Naive B cell (primary cell): ENCODE measurements around the gene AGPAT2. TPM values are rescaled to one million over a fixed set of nuclear protein-coding genes. Genes with fewer than 3 reads are reported as not detected.
"Not testable (repeated sequence)": the region's sequence is repeated elsewhere in the genome, so short reads cannot be mapped to it uniquely, and the experiment has no call there.

Experiments used
- ATAC-seq, 2 donors: fragments of 150-1000 bp; cut with Tn5 transposase; 2 replicates each; pipeline ENCODE4 v1.10.0; 2021; ENCODE audit warnings: low read depth in 2 of 2, mild to moderate bottlenecking in 2 of 2, moderate library complexity in 2 of 2
- DNase-seq: peaks from one replicate; pipeline ENCODE4 v3.0.0; 2022
- H3K27ac Mint-ChIP-seq, 6 donors: one replicate each; pipeline ENCODE4 v1.8.0; 2020 to 2022; ENCODE audit warnings: mild to moderate bottlenecking in 6 of 6, mixed read lengths in 6 of 6, moderate library complexity in 5 of 6, inconsistent platforms in 2 of 6
- H3K27me3 Mint-ChIP-seq, 3 donors: one replicate each; pipeline ENCODE4 v1.8.0; 2021 to 2022; ENCODE audit warnings: mixed read lengths in 3 of 3, mild to moderate bottlenecking in 1 of 3
- H3K36me3 Mint-ChIP-seq, 2 donors: one replicate each; pipeline ENCODE4 v1.8.0; 2020 to 2022; ENCODE audit warnings: mixed read lengths in 2 of 2, inconsistent platforms in 1 of 2, mild to moderate bottlenecking in 1 of 2
- H3K4me1 Mint-ChIP-seq, 3 donors: one replicate each; pipeline ENCODE4 v1.8.0; 2020 to 2022; ENCODE audit warnings: mixed read lengths in 3 of 3, inconsistent platforms in 1 of 3, mild to moderate bottlenecking in 1 of 3, moderate library complexity in 1 of 3
- H3K4me3 Mint-ChIP-seq, 8 donors: one replicate each; pipeline ENCODE4 v1.8.0; 2020 to 2022; ENCODE audit warnings: mild to moderate bottlenecking in 8 of 8, mixed read lengths in 8 of 8, moderate library complexity in 8 of 8, inconsistent platforms in 2 of 8
- H3K9me3 Mint-ChIP-seq, 7 donors: one replicate each; pipeline ENCODE4 v1.8.0; 2020 to 2022; ENCODE audit warnings: mixed read lengths in 7 of 7, mild to moderate bottlenecking in 5 of 7, inconsistent platforms in 2 of 7, moderate library complexity in 1 of 7
- polyA plus RNA-seq, 6 donors: library from polyadenylated mRNA; unstranded; fragments of 300-500 nt; fragmentation: Illumina TruSeq; gene quantifications; one replicate each; pipeline ENCODE4 v1.2.3, GENCODE V29; 2021; ENCODE audit warnings: low read depth in 6 of 6

Gene AGPAT2
- polyA plus RNA-seq, 6 donors from 2014 or later, result 36.1 to 59.9 (median 48.0) TPM

GRCh38 chr9:136717399-136717798, 30.1 kb upstream of the AGPAT2 start:
- no peaks in the 10 kb centered on the region for H3K36me3 Mint-ChIP-seq
- no peak for ATAC-seq

GRCh38 chr9:136714893-136715274, 27.6 kb upstream of the AGPAT2 start:
- ATAC-seq (no peak), DNase-seq (no peak)
- Mint-ChIP-seq H3K27ac (peak overlapping the region in 2 of 6 donors; percentile 56 to 79), H3K4me3 (peak overlapping the region in 5 of 8 donors; percentile 69 to 89 (median 82)), H3K27me3 (peaks cover 0 to 15% (median 0%) of the 10 kb centered on the region in 3 donors), H3K36me3 (no peaks in the 10 kb centered on the region), H3K9me3 (no peaks in the 10 kb centered on the region), H3K4me1 (peaks cover 31 to 51% (median 44%) of the 10 kb centered on the region in 3 donors)

More at GRCh38 chr9:136717399-136717798, 30.1 kb upstream of the AGPAT2 start:
- no peak for DNase-seq
- Mint-ChIP-seq H3K27me3 (no peaks in the 10 kb centered on the region), H3K9me3 (no peaks in the 10 kb centered on the region), H3K4me3 (peak overlapping the region in 2 of 8 donors; percentile 9 to 23), H3K27ac (peak overlapping the region in 1 of 6 donors; percentile 78), H3K4me1 (peaks cover 31 to 60% (median 36%) of the 10 kb centered on the region in 3 donors)

GRCh38 chr9:136714096-136714892, 27.0 kb upstream of the AGPAT2 start:
- Mint-ChIP-seq H3K27me3 (peaks cover 0 to 15% (median 0%) of the 10 kb centered on the region in 3 donors), H3K4me1 (peaks cover 31 to 49% (median 43%) of the 10 kb centered on the region in 3 donors), H3K36me3 (no peaks in the 10 kb centered on the region), H3K27ac (peak overlapping the region in 3 of 6 donors; percentile 75 to 84 (median 79)), H3K9me3 (no peaks in the 10 kb centered on the region), H3K4me3 (peak overlapping the region in 7 of 8 donors; percentile 69 to 89 (median 85))
- ATAC-seq (peak in 1 of 2 donors; percentile 21), DNase-seq (no peak)

- Mint-ChIP-seq H3K4me3 (peak overlapping the region; percentile 41 to 89 (median 83)), H3K27ac (peak overlapping the region in 3 of 6 donors; percentile 63 to 79 (median 72))
Observed at GRCh38 chr9:136713550-136713949, 26.3 kb upstream of the AGPAT2 start.

GRCh38 chr9:136712690-136713544, 25.7 kb upstream of the AGPAT2 start:
- Mint-ChIP-seq H3K36me3 (no peaks in the 10 kb centered on the region), H3K9me3 (no peaks in the 10 kb centered on the region), H3K27me3 (peaks cover 0 to 20% (median 0%) of the 10 kb centered on the region in 3 donors), H3K4me1 (peaks cover 25 to 37% (median 32%) of the 10 kb centered on the region in 3 donors), H3K4me3 (peak overlapping the region; percentile 41 to 89 (median 83)), H3K27ac (peak overlapping the region in 2 of 6 donors; percentile 63 to 79)
- no peak for DNase-seq
- no peak for ATAC-seq

More at GRCh38 chr9:136713550-136713949, 26.3 kb upstream of the AGPAT2 start:
- H3K4me1 Mint-ChIP-seq, result peaks cover 29 to 41% (median 39%) of the 10 kb centered on the region in 3 donors
- H3K9me3 Mint-ChIP-seq, result no peaks in the 10 kb centered on the region
- DNase-seq, result no peak
- ATAC-seq, result no peak
- H3K36me3 Mint-ChIP-seq, result no peaks in the 10 kb centered on the region
- H3K27me3 Mint-ChIP-seq, result peaks cover 0 to 15% (median 0%) of the 10 kb centered on the region in 3 donors

- no peaks in the 10 kb centered on the region for H3K36me3 Mint-ChIP-seq
- DNase-seq (no peak), ATAC-seq (peak; percentile 63 to 69)
- peak within 1 kb of the TSS in 5 of 6 donors; percentile 37 to 79 (median 63) for H3K27ac Mint-ChIP-seq
- peak within 1 kb of the TSS; percentile 79 to 90 (median 87) for H3K4me3 Mint-ChIP-seq
- H3K27me3 Mint-ChIP-seq, result peaks cover 0 to 20% (median 0%) of the 10 kb centered on the region in 3 donors
- H3K4me1 Mint-ChIP-seq, result peaks cover 23 to 32% (median 29%) of the 10 kb centered on the region in 3 donors
- no peaks in the 10 kb centered on the region for H3K9me3 Mint-ChIP-seq
Observed at GRCh38 chr9:136711751-136712689, 24.8 kb upstream of the AGPAT2 start, which contains the start of gene DIPK1B. TSS of gene DIPK1B (plus strand) at chr9:136712572. CDS start at chr9:136712666, 94 bp downstream.

- not testable (repeated sequence) for ATAC-seq, DNase-seq, H3K9me3 Mint-ChIP-seq, H3K36me3 Mint-ChIP-seq
- Mint-ChIP-seq H3K27me3 (peaks cover 0 to 20% (median 0%) of the 10 kb centered on the region in 3 donors), H3K27ac (peak overlapping the region in 3 of 6 donors; percentile 53 to 78 (median 70)), H3K4me3 (peak overlapping the region; percentile 79 to 90 (median 85)), H3K4me1 (peaks cover 23 to 32% (median 29%) of the 10 kb centered on the region in 3 donors)
Observed at GRCh38 chr9:136711219-136711648, 24.0 kb upstream of the AGPAT2 start.

GRCh38 chr9:136710543-136710942, 23.3 kb upstream of the AGPAT2 start:
- peaks cover 0 to 20% (median 4%) of the 10 kb centered on the region in 3 donors for H3K27me3 Mint-ChIP-seq

GRCh38 chr9:136709454-136710109, 22.3 kb upstream of the AGPAT2 start:
- H3K36me3 Mint-ChIP-seq, result no peaks in the 10 kb centered on the region
- ATAC-seq (no peak), DNase-seq (no peak)
- H3K27me3 Mint-ChIP-seq, result peaks cover 0 to 20% (median 4%) of the 10 kb centered on the region in 3 donors
- H3K9me3 Mint-ChIP-seq, result no peaks in the 10 kb centered on the region
- no peak overlapping the region for H3K27ac Mint-ChIP-seq
- no peak overlapping the region for H3K4me3 Mint-ChIP-seq
- peaks cover 17 to 22% (median 20%) of the 10 kb centered on the region in 3 donors for H3K4me1 Mint-ChIP-seq

More at GRCh38 chr9:136710543-136710942, 23.3 kb upstream of the AGPAT2 start:
- no peak for ATAC-seq
- no peaks in the 10 kb centered on the region for H3K36me3 Mint-ChIP-seq
- no peaks in the 10 kb centered on the region for H3K9me3 Mint-ChIP-seq
- peak overlapping the region in 4 of 8 donors; percentile 40 to 90 (median 82) for H3K4me3 Mint-ChIP-seq
- peaks cover 18 to 26% (median 24%) of the 10 kb centered on the region in 3 donors for H3K4me1 Mint-ChIP-seq
- no peak for DNase-seq
- peak overlapping the region in 3 of 6 donors; percentile 10 to 78 (median 53) for H3K27ac Mint-ChIP-seq

GRCh38 chr9:136707849-136708517, 20.7 kb upstream of the AGPAT2 start:
- Mint-ChIP-seq H3K36me3 (no peaks in the 10 kb centered on the region), H3K27me3 (peaks cover 0 to 24% (median 4%) of the 10 kb centered on the region in 3 donors), H3K4me3 (no peak overlapping the region), H3K9me3 (no peaks in the 10 kb centered on the region), H3K27ac (peak overlapping the region in 3 of 6 donors; percentile 51 to 82 (median 59)), H3K4me1 (peaks cover 12 to 19% (median 18%) of the 10 kb centered on the region in 3 donors)
- no peak for DNase-seq
- no peak for ATAC-seq

- Mint-ChIP-seq H3K27ac (peak overlapping the region in 1 of 6 donors; percentile 39), H3K36me3 (no peaks in the 10 kb centered on the region), H3K27me3 (peaks cover 0 to 24% (median 4%) of the 10 kb centered on the region in 3 donors), H3K4me3 (no peak overlapping the region), H3K9me3 (no peaks in the 10 kb centered on the region), H3K4me1 (peaks cover 12 to 26% (median 22%) of the 10 kb centered on the region in 3 donors)
- no peak for DNase-seq
- no peak for ATAC-seq
Observed at GRCh38 chr9:136707011-136707410, 19.8 kb upstream of the AGPAT2 start.
